Stimulated activated CD4-positive, alpha-beta T cell treated with anti-CD3 and anti-CD28 coated beads, Interleukin-1b, Interleukin-23, amount 100 ng/mL, for 1 hour (primary cell): ENCODE measurements around the gene TBL1X.

Experiments used
- DNase-seq, 2 donors: peaks; one replicate each; pipeline ENCODE4 v3.0.0-alpha.2; 2020; ENCODE audit warnings: low read depth in 2 of 2

Gene TBL1X

GRCh38 chrX:9627922-9628321, 163.1 kb downstream of the TBL1X start:
- DNase-seq, result no peak

DNA sequence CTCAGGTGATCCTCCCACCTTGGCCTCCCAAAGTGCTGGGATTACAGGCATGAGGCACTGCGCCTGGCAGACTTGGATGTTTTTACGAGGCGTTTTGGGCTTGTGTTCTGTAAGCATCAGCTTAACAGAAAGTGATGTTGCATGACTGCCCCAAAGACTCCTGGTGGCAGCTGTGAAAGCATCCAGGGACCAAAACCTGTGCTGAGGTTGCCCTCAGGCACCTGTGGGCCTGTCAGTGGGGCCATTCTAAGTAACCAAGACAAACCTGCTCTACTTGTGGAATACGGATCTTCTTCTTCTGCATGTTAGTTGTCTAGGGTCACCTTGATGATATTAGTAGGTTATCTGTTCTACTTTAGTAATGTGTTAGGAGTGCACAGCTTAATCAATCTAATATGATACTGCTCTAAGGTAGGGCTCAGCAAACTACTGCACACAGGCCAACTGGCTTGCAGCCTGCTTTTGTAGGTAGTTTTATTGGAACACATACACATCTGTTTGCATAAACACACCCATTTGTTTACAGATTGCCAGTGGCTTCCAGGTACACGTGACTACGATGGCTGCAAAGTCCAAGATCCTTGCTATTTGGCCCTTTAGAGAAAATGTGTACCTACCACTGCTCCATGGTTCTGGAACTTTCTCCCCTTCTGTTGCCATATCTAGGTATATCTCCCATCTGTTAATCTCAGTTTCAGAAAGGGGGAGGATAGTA, 164.1 kb downstream of the TBL1X start:
- no peak for DNase-seq

DNA sequence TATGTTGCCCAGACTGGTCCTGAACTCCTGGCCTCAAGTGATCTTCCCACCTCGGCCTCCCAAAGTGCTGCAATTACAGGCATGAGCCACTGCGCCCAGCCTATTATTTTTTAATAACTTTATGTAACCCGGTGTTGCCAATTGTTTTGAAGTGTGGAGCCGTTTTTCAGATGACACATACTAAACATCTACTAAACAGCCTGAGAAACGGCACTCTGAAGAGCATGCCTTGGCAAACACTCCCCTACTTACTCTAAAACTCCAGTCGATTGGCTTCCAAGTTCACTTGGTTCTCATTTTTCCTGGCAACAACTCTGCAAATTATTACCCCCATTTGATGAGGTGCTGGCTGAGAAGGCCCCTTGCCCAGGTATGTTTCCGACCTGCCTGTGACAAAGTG, 169.7 kb downstream of the TBL1X start:
- DNase-seq, result no peak

DNA sequence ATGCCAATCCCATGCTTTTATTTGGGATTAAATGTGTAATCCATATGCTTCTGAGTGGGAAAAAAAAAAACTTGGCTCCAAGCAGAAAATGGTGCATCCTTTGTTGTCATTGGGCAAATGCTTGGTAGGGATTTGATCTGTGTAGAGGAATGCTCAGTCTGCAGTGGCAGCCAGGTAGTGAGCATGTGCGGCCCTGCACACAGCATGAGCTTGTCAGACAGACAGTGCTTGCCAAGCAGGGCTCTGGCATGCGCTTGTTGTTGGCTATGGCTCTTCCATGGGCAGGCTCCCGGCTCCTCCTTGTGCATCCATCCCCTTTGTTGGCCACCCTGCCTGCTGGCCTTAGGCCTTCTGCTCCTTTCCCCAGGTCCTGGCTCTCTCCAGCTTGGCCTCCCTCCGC, 170.5 kb downstream of the TBL1X start:
- no peak for DNase-seq

- no peak for DNase-seq
Observed at GRCh38 chrX:9635803-9636202, 170.9 kb downstream of the TBL1X start.

- DNase-seq, result no peak
Observed at GRCh38 chrX:9638871-9639270, 174.0 kb downstream of the TBL1X start.

GRCh38 chrX:9642270-9642995, 177.6 kb downstream of the TBL1X start:
- no peak for DNase-seq

- no peak for DNase-seq
Observed at GRCh38 chrX:9643807-9644206, 178.9 kb downstream of the TBL1X start.

- DNase-seq, result no peak
Observed at GRCh38 chrX:9644335-9644734, 179.5 kb downstream of the TBL1X start.

- DNase-seq, result no peak
Observed at GRCh38 chrX:9646471-9647224, 181.8 kb downstream of the TBL1X start.

GRCh38 chrX:9647431-9647830, 182.6 kb downstream of the TBL1X start:
- DNase-seq, result no peak

GRCh38 chrX:9650091-9650490, 185.2 kb downstream of the TBL1X start:
- DNase-seq, result no peak

- no peak for DNase-seq
Observed at GRCh38 chrX:9651737-9652136, 186.9 kb downstream of the TBL1X start.

DNA sequence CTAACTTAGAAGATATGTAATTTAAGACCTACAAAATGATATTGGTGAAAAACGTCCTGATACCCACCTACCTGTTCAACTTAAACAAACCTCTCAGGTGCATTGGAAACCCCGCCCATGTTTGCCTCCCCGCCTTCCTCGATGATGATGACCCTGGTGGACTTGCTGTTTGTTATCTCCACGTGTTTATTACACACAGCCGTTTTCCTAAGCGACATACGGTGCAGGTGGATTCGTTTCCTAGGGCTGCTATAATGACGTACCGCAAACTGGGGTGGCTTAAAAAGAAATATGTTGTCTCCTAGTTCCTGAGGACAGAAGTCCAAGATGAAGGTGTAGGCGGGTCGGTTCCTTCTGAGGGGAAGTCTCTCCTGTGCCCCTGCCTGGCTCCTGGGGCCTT, 190.1 kb downstream of the TBL1X start:
- DNase-seq, result no peak

- DNase-seq, result no peak
Observed at GRCh38 chrX:9656277-9656676, 191.4 kb downstream of the TBL1X start.

- no peak for DNase-seq
Observed at GRCh38 chrX:9656871-9657270, 192.0 kb downstream of the TBL1X start.

DNA sequence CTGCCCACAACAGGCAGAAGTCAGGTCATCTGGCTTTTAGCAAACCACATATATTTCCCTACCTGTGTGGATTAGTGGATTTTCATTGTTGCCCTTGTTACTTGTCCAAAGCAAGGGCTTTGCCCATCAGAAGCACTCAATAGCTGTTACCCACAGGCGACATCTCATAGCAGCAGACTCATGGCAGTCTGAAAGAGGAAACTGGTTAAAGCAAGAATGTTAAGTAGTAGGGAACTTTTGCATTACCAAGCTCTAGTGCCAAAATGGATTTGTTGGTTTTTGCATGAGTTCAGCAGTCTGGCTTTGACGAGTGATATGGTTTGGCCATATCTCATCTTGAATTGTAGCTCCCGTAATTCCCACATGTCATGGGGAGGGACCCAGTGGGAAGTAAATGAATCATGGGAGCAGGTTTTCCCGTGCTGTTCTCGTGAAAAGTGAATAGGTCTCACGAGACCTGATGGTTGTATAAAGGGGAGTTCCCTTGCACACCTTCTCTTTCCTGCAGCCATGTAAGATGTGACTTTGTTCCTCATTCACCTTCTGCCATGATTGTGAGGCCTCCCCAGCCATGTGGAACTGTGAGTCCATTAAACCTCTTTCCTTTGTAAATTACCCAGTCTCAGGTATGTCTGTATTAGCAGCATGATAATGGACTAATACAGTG, 192.9 kb downstream of the TBL1X start:
- DNase-seq, result no peak

GRCh38 chrX:9658409-9658808, 193.6 kb downstream of the TBL1X start:
- DNase-seq, result no peak

DNA sequence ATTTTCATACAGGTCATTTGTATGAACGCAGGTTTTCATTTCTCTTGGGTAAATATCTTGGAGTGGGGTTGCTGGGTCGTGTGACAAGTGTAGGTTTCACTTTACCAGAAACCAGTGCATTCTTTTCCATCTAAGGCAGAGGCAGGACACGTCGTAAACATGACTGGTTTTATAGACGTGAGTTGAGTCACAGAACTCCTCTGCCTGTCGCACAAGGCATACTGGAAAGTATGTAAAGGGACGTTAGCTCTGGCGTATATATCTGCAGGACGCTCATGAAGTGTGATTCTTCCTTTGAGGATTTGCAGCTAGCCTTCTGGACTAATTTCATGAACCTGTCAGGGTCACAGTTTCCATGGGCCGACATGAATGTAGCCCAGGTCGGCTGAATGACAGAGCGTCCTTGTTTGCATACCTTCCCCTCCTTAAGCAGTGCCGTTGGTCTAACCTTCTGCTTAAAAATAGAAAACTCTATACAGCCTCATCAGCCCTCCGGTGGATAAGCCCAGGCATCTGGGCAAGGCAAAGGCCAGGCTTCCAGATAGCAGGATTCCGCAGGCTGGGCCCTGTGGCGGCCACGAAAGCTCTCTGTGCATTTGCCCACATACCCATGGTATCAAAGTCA, 194.8 kb downstream of the TBL1X start:
- no peak for DNase-seq

- no peak for DNase-seq
Observed at GRCh38 chrX:9662148-9662547, 197.3 kb downstream of the TBL1X start.

DNA sequence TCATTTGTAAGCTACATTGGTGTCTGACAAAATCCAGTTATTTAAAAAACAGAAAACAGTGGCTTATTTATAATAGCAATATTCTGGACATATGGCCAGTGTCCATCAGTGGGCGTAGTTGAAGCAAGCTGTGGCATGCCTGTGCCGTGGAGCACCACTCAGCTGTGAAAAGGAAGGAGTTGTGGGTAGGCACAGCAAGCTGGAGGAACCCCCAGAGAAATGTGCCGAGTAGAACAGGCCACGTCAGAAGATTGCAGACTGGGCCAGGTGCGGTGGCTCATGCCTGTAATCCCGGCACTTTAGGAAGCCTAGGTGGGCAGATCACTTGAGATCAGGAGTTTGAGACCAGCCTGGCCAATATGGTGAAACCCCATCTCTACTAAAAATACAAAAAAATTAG, 198.4 kb downstream of the TBL1X start:
- DNase-seq, result no peak

DNA sequence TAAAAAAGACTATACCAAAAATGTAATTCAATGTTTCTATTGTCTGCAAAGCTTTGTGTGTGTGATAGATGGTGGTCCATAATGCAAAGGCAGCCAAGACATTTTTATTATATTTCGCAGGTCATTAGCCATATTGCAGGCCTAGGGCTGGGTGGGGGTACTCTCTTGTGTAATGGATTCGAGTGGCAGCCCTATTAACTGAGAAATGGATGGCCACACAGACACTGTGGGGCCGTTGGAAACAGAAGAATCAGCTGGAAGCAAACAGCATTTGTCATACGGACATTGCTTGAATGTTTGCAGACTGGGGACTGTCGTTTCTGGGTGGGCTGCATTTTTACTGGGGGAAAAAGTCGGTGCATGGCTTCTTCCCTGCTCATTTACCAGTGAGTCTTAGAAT, 199.4 kb downstream of the TBL1X start:
- DNase-seq, result no peak
